Astrocyte of the spinal cord (primary cell): ENCODE results near the gene ZC3H14.

ENCODE experiments used
- DNase-seq: peaks from one replicate; pipeline ENCODE4 v3.0.0; 2011; ENCODE audit warnings: low read depth, low spot score
- H3K4me3 ChIP-seq: 2 replicates; pipeline ENCODE4 v1.5.1; 2011; ENCODE audit warnings: low read depth, mild to moderate bottlenecking, low read length, moderate library complexity
- in situ Hi-C: cut with HindIII; loops from 2 replicates; pipeline ENCODE4 v1.10.0; 2017; ENCODE audit warnings: low sequenced_read_pairs
- TF ChIP-seq, protein P1 (sequence below): IDR thresholded peaks from 2 replicates; pipeline ENCODE4 v1.5.1; 2012; ENCODE audit warnings: low read depth, mild to moderate bottlenecking, low read length, inconsistent platforms

ZC3H14 gene

GRCh38 chr14:88545256-88545655 is 17.6 kb upstream of the ZC3H14 start:
- TF ChIP-seq, protein P1, sequence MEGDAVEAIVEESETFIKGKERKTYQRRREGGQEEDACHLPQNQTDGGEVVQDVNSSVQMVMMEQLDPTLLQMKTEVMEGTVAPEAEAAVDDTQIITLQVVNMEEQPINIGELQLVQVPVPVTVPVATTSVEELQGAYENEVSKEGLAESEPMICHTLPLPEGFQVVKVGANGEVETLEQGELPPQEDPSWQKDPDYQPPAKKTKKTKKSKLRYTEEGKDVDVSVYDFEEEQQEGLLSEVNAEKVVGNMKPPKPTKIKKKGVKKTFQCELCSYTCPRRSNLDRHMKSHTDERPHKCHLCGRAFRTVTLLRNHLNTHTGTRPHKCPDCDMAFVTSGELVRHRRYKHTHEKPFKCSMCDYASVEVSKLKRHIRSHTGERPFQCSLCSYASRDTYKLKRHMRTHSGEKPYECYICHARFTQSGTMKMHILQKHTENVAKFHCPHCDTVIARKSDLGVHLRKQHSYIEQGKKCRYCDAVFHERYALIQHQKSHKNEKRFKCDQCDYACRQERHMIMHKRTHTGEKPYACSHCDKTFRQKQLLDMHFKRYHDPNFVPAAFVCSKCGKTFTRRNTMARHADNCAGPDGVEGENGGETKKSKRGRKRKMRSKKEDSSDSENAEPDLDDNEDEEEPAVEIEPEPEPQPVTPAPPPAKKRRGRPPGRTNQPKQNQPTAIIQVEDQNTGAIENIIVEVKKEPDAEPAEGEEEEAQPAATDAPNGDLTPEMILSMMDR = no peak
- in situ Hi-C loops = no loop called here
- no peak for DNase-seq
- H3K4me3 ChIP-seq = no peak overlapping the region

GRCh38 chr14:88546621-88547385 is 16.0 kb upstream of the ZC3H14 start:
- TF ChIP-seq, protein P1 = no peak
- DNase-seq = no peak
- H3K4me3 ChIP-seq = no peak overlapping the region
- in situ Hi-C loops = no loop called here

- no peak overlapping the region for H3K4me3 ChIP-seq
- in situ Hi-C loops = no loop called here
These were observed 15.5 kb upstream of the ZC3H14 start for GRCh38 chr14:88547386-88547780.

GRCh38 chr14:88550078-88550477 is 12.8 kb upstream of the ZC3H14 start:
- no peak overlapping the region for H3K4me3 ChIP-seq
- no peak for DNase-seq
- in situ Hi-C loops = no loop called here
- TF ChIP-seq, protein P1 = no peak

More at GRCh38 chr14:88547386-88547780, 15.5 kb upstream of the ZC3H14 start:
- TF ChIP-seq, protein P1 = no peak
- no peak for DNase-seq

- peak overlapping the region; percentile 75 for H3K4me3 ChIP-seq
- DNase-seq = peak; percentile 86
- TF ChIP-seq, protein P1 = peak; percentile 36
- in situ Hi-C loops = no loop called here
These were observed 11.6 kb upstream of the ZC3H14 start for GRCh38 chr14:88551094-88551870.

GRCh38 chr14:88551980-88552431 is 10.8 kb upstream of the ZC3H14 start:
- TF ChIP-seq, protein P1 = no peak
- in situ Hi-C loops = no loop called here
- DNase-seq = peak; percentile 23
- peak overlapping the region; percentile 75 for H3K4me3 ChIP-seq
